Activated T-cell treated with anti-CD3 and anti-CD28 coated beads, Interleukin-2, amount 50 U/mL, for 72 hours (primary cell): ENCODE measurements around the gene ZC3H6. TPM values are rescaled to one million over a fixed set of nuclear protein-coding genes. Genes with fewer than 3 reads are reported as not detected.
"Not testable (repeated sequence)": the region's sequence is repeated elsewhere in the genome, so short reads cannot be mapped to it uniquely, and the experiment has no call there.

Experiments used
- ATAC-seq, 2 donors: fragments of 150-1000 bp; cut with Tn5 transposase; replicated peaks in 1 of 2; 2 replicates each; pipeline ENCODE4 v1.10.0; 2021; ENCODE audit warnings: moderate library complexity in 2 of 2, mild to moderate bottlenecking in 1 of 2
- DNase-seq, 2 donors: peaks; one replicate each; pipeline ENCODE4 v3.0.0; 2021 to 2022; ENCODE audit warnings: mixed read lengths in 1 of 2
- H3K27ac Mint-ChIP-seq: one replicate; pipeline ENCODE4 v1.8.0; 2022; ENCODE audit warnings: mild to moderate bottlenecking, moderate library complexity, mixed read lengths
- H3K27me3 Mint-ChIP-seq: one replicate; pipeline ENCODE4 v1.8.0; 2022; ENCODE audit warnings: low read depth, mixed read lengths
- H3K36me3 Mint-ChIP-seq, 2 donors: one replicate each; pipeline ENCODE4 v1.8.0; 2022; ENCODE audit warnings: mixed read lengths in 2 of 2, mild to moderate bottlenecking in 1 of 2; ENCODE audit not compliant: insufficient read depth in 2 of 2
- H3K4me1 Mint-ChIP-seq: one replicate; pipeline ENCODE4 v1.8.0; 2022; ENCODE audit warnings: low read depth, mixed read lengths
- H3K4me3 Mint-ChIP-seq, 2 donors: one replicate each; pipeline ENCODE4 v1.8.0; 2022; ENCODE audit warnings: mild to moderate bottlenecking in 2 of 2, mixed read lengths in 2 of 2, moderate library complexity in 2 of 2
- H3K9me3 Mint-ChIP-seq, 2 donors: one replicate each; pipeline ENCODE4 v1.8.0; 2022; ENCODE audit warnings: mixed read lengths in 2 of 2
- total RNA-seq, 2 donors: library from RNA; stranded (reverse); gene quantifications; one replicate each; pipeline ENCODE4 v1.2.3, GENCODE V29; 2022

ZC3H6 gene
- total RNA-seq, 2 donors from 2014 or later, result 26.3 to 30.7 TPM

DNA sequence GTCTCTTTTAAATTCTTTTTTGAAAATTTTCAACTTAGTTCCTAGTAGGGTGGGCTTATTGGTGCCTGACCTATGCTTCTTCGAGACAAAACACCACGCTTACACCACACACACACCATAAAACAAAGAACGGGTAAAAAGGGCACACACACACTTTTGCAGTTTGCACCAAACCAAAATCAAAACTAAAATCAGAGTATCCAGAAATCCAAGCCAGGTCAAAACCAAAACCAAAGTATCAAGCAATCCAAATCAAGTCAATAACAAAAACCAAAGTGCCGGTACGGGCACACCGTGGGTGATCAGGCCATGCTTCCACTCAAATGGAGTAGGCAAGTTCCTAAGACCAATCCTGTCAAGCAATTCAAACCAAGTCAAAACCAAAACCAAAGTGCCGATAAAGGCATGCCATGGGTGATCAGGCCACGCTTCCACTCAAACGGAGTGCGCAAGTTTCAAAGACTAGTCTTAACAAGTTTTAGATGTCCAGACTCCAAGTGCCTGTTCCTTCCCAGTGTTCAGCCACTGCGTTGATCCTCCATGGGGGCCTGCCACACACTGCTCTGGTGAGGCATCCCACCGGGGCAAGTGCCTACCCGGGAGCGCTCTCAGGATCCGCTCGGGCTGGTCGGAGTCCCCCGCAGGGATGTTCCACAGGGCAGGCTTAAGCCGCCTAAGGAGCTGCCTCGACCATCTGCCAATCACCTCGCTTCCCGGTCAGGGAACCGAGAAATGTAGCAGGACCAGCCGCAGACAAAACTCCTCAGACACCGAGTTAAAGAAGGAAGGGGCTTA, 77.6 kb downstream of the ZC3H6 start:
- H3K4me1 Mint-ChIP-seq, H3K9me3 Mint-ChIP-seq, H3K27ac Mint-ChIP-seq, H3K36me3 Mint-ChIP-seq, DNase-seq, ATAC-seq, H3K27me3 Mint-ChIP-seq, H3K4me3 Mint-ChIP-seq: not testable (repeated sequence)

DNA sequence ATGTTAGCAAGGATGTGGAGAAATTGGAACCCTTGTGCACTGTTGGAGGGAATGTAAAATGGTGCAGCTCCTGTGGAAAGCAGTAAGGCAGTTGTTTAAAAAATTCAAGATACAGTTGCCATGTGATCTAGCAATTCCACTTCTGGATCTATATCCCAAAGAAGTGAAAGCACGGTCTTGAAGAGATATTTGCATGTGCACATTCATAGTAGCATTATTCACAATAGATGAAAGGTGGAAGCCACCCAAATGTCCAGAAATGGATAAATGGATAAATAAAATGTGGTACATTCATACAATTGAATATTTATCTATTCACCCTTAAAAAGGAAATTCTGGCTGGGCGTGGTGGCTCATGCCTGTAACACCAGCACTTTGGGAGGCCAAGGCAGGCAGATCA, 78.9 kb downstream of the ZC3H6 start:
- not testable (repeated sequence) for H3K36me3 Mint-ChIP-seq, H3K9me3 Mint-ChIP-seq, H3K27me3 Mint-ChIP-seq, H3K27ac Mint-ChIP-seq, H3K4me3 Mint-ChIP-seq, ATAC-seq, H3K4me1 Mint-ChIP-seq, DNase-seq

GRCh38 chr2:112360055-112360454, 84.7 kb downstream of the ZC3H6 start:
- H3K4me3 Mint-ChIP-seq, H3K9me3 Mint-ChIP-seq, DNase-seq, H3K27me3 Mint-ChIP-seq, H3K36me3 Mint-ChIP-seq, ATAC-seq, H3K27ac Mint-ChIP-seq, H3K4me1 Mint-ChIP-seq: not testable (repeated sequence)

Other genes starting within 250 kb of the ZC3H6 start
- 10 to 100 TPM; 31.2 to 36.4 TPM for gene TMEM87B, start 220.3 kb upstream of the ZC3H6 start, total RNA-seq
- gene FBLN7, start 137.2 kb upstream of the ZC3H6 start, total RNA-seq, result 10 to 100 TPM; 22.3 to 30.6 TPM
- 10 to 100 TPM; 23.6 to 31.7 TPM for gene ZC3H8, start 20.6 kb upstream of the ZC3H6 start, total RNA-seq
- gene RGPD8, start 158.0 kb downstream of the ZC3H6 start, total RNA-seq, result 10 to 100 TPM in 1 of 2 donors, 1 to 10 TPM in 1; 7.0 to 25.2 TPM
- gene TTL, start 206.6 kb downstream of the ZC3H6 start, total RNA-seq, result 10 to 100 TPM; 28.8 to 32.5 TPM